ENCODE results near the gene PWWP2B. TPM values are rescaled to one million over a fixed set of nuclear protein-coding genes. Genes with fewer than 3 reads are reported as not detected.

The PWWP2B gene
- total and polyA plus RNA-seq, 9 of the 15 experiments (the other 6 are each of a cell fraction or from before 2014, with no cell fraction given) = 0.07 to 9.2 (median 1.6) TPM; not detected in 1

GRCh38 chr10:132397671-132398565, 918 bp downstream of the PWWP2B start (continued):
- no peak for TF ChIP-seq VEZF1 (CRISPR knock-in tag; IDR thresholded peaks at IDR 0.05)
- TF ChIP-seq BRCA1 (IDR thresholded peaks at IDR 0.05) = no peak
- TF ChIP-seq BRCA1 (CRISPR knock-in tag; IDR thresholded peaks at IDR 0.05) = no peak
- TF ChIP-seq MAFG (tag; conservative IDR thresholded peaks at IDR 0.05) = peak; percentile 25; the same call in 1 of the 2 replicates
- no peak for TF ChIP-seq ZNF280B (CRISPR knock-in tag; IDR thresholded peaks at IDR 0.05)
- no peak for TF ChIP-seq XRCC3 (IDR thresholded peaks at IDR 0.05)
- TF ChIP-seq RBFOX2 (IDR thresholded peaks at IDR 0.05; ENCODE audit: low read depth, low read length) = peak; percentile 13; the same call in 1 of the 2 replicates
- no peak for TF ChIP-seq FOXK1 (CRISPR knock-in tag; IDR thresholded peaks at IDR 0.05; ENCODE audit: borderline replicate concordance)
- TF ChIP-seq USF2 (CRISPR knock-in tag; IDR thresholded peaks at IDR 0.05) = peak; percentile 34; the same call in 1 of the 2 replicates
- TF ChIP-seq PCBP1 (IDR thresholded peaks at IDR 0.05; ENCODE audit: low read depth, low read length, poor library complexity, severe bottlenecking) = no peak
- no peak for TF ChIP-seq UBTF (IDR thresholded peaks at IDR 0.05; ENCODE audit: borderline replicate concordance in 1 of 2, low read depth in 2 of 2, low read length in 2 of 2)
- TF ChIP-seq HINFP (tag; conservative IDR thresholded peaks at IDR 0.05; ENCODE audit: low read depth) = no peak
- no peak for TF ChIP-seq RBM34 (IDR thresholded peaks at IDR 0.05; ENCODE audit: borderline replicate concordance, insufficient read depth, low read length)
- TF ChIP-seq L3MBTL2 (IDR thresholded peaks at IDR 0.05) = peak; percentile 42
- peak; percentile 34 to 68; a peak in 2 of 4 replicates for TF ChIP-seq MNT (conservative IDR thresholded peaks at IDR 0.05)

All from K562 (cell line).